Measurements from ENCODE around the gene GPR146.

GRCh38 chr7:1024876-1025742, 19.2 kb upstream of the GPR146 start:
- TF ChIP-seq CTCF (IDR thresholded peaks at IDR 0.05) (no peak), POLR2A (IDR thresholded peaks at IDR 0.05; ENCODE audit: low read depth) (no peak)

Data from esophagus muscularis mucosa (tissue), 3 donors.